Gastroesophageal sphincter (tissue), 3 donors: ENCODE measurements around the gene TFAP2B.

Experiments
- CTCF ChIP-seq, 4 experiments: fragments of 200-600 bp in 2 of 4; fragments of 450-650 bp in 2 of 4; sonication (generic) in 1 of 4; IDR thresholded peaks; one replicate each; pipeline ENCODE4 v1.5.1; 2017 to 2019; ENCODE audit warnings: antibody characterized with exemption in 4 of 4, mild to moderate bottlenecking in 2 of 4, moderate library complexity in 2 of 4
- EP300 ChIP-seq: sonication (generic); formaldehyde crosslinking; IDR thresholded peaks from one replicate; pipeline ENCODE4 v1.6.1; 2017; ENCODE audit warnings: antibody characterized with exemption, mild to moderate bottlenecking
- POLR2A ChIP-seq, 2 donors: fragments of 450-650 bp; IDR thresholded peaks; one replicate each; pipeline ENCODE4 v1.6.1; 2017; ENCODE audit warnings: antibody characterized with exemption in 2 of 2, mild to moderate bottlenecking in 2 of 2, moderate library complexity in 1 of 2
- POLR2AphosphoS5 ChIP-seq: sonication (generic); formaldehyde crosslinking; IDR thresholded peaks from one replicate; pipeline ENCODE4 v1.6.1; 2017; ENCODE audit warnings: antibody characterized with exemption

GRCh38 chr6:50850223-50851048, 31.8 kb downstream of the TFAP2B start:
- TF ChIP-seq CTCF (IDR thresholded peaks at IDR 0.05) (no peak), POLR2AphosphoS5 (no peak), POLR2A (IDR thresholded peaks at IDR 0.05) (no peak), EP300 (no peak)
